ENCODE data around the gene RXFP3. TPM values are rescaled to one million over a fixed set of nuclear protein-coding genes. Genes with fewer than 3 reads are reported as not detected.

The RXFP3 gene
- total RNA-seq, 3 donors from 2014 or later = not detected

DNA sequence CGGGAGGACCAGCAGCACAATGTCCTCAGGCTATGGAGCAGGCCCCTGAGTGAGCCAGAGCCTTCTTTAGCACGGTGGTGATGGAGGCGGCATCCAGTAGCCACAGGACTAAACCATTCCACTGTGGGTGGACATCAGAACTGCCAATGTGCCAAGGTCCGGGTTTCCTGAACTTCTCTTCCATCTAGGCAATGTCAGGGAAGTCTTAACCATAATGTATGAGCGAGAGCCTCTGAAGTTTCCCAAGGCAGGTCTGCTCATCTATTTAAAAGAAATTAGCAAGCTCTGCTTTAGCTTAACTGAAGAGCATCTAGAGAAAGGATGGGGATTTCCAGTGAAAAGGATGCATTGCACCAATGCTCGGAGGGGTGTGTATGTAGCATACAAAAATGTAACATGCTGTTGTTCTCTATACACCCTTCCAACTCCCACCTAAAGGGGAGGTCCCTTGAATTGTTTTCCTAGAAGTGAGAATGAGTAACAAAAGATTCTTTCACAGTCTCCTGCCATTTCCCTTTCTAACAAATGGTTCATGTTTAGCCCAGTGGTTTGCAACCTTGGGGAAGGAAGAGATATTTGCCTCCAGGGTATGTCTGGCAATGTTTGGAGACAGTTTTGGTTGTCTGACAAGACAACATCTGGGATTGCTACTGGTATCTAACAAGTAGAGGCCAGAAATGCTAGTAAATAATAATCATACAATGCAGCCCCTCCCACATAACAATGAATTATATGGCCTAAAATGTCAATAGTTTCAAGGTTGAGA, 6.1 kb upstream of the RXFP3 start:
- H3K4me3 ChIP-seq = no peak overlapping the region

DNA sequence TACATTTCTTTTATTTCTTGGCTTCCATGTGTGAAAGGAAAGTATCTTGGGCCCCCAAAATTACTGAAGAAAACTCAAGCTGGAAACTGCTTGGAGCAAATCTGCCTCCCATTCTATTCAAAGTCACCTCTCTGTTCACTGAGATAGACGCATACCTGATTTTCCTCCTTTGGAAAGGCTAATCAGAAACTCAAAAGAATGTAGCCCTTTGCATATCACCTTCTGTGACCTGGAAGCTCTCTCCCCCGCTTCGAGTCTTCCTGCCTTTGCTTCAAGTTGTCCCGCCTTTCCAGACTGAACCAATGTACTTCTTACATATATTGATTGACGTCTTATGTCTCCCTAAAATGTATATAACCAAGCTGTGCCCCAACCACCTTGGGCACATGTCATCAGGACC, 5.0 kb upstream of the RXFP3 start:
- Histone ChIP-seq H3K4me1 (ENCODE audit: low read depth) (no peaks in the 10 kb centered on the region), H3K9me3 (no peaks in the 10 kb centered on the region), H3K4me3 (no peak overlapping the region), H3K36me3 (ENCODE audit: low read depth) (no peaks in the 10 kb centered on the region)
- ATAC-seq (no peak), DNase-seq (no peak)
- TF ChIP-seq, protein P1, sequence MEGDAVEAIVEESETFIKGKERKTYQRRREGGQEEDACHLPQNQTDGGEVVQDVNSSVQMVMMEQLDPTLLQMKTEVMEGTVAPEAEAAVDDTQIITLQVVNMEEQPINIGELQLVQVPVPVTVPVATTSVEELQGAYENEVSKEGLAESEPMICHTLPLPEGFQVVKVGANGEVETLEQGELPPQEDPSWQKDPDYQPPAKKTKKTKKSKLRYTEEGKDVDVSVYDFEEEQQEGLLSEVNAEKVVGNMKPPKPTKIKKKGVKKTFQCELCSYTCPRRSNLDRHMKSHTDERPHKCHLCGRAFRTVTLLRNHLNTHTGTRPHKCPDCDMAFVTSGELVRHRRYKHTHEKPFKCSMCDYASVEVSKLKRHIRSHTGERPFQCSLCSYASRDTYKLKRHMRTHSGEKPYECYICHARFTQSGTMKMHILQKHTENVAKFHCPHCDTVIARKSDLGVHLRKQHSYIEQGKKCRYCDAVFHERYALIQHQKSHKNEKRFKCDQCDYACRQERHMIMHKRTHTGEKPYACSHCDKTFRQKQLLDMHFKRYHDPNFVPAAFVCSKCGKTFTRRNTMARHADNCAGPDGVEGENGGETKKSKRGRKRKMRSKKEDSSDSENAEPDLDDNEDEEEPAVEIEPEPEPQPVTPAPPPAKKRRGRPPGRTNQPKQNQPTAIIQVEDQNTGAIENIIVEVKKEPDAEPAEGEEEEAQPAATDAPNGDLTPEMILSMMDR (IDR thresholded peaks at IDR 0.05) = no peak
- intact Hi-C loops (cut with DNase I, micrococcal nuclease) = loop anchor here in 1 of 2 donors (10.0 kb wide), 1 partner anchor 496 kb away; no protein-coding TSS in a partner anchor

More for the DNA sequence above, 6.1 kb upstream of the RXFP3 start:
- H3K36me3 ChIP-seq (ENCODE audit: low read depth) = no peaks in the 10 kb centered on the region
- TF ChIP-seq, protein P1 (IDR thresholded peaks at IDR 0.05) = no peak
- no peak for ATAC-seq
- intact Hi-C loops (cut with DNase I, micrococcal nuclease) = loop anchor here in 1 of 2 donors (10.0 kb wide), 1 partner anchor 495 kb away; no protein-coding TSS in a partner anchor
- no peaks in the 10 kb centered on the region for H3K9me3 ChIP-seq
- H3K4me1 ChIP-seq (ENCODE audit: low read depth) = no peaks in the 10 kb centered on the region
- no peak for DNase-seq

DNA sequence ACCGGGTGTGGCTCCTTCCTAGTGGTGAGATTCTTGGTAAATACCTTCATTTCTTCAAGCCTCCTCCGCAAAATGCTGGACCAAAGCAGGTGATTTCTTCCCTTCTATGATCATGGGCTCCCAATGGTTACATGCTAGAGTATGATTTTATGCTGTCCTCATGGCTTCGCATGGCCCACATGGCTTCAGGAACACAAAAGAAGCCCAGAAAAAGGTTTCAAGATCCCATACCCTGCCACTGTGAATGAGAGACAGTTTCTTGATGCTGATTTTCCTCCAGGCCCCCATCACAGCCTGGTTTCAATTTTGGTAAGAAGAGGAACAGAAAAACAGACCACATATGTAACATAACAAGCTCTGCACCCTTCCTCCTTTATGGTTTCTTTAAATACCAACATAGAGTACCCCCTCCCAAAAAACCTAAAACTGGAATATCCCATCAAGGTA, 2.4 kb upstream of the RXFP3 start:
- Histone ChIP-seq H3K4me3 (no peak overlapping the region), H3K36me3 (ENCODE audit: low read depth) (no peaks in the 10 kb centered on the region), H3K4me1 (ENCODE audit: low read depth) (no peaks in the 10 kb centered on the region), H3K9me3 (no peaks in the 10 kb centered on the region)
- TF ChIP-seq, protein P1 (IDR thresholded peaks at IDR 0.05) = no peak
- DNase-seq (no peak), ATAC-seq (no peak)
- intact Hi-C loops (cut with DNase I, micrococcal nuclease) = loop anchor here in 1 of 2 donors (10.0 kb wide), 1 partner anchor 499 kb away; no protein-coding TSS in a partner anchor

DNA sequence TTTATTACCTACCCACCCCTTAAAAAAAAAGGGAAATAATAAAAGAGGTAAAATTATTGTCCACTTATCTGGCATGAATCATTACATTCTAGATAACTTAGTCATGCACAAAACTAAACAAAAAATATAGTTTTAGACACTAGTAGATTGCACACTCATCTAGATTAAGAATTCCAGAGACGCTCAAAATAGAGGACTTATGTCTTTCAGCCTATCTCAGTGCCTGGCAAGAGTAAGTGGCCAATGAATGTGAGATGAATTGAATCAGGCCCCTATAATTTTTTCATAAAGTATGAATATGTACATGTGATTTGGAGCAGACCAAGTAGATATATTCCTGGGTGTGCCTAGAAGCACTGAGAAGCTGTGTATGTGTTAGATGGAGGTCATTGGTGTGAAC, 2.0 kb upstream of the RXFP3 start:
- intact Hi-C loops (cut with DNase I, micrococcal nuclease) = loop anchor here in 1 of 2 donors (10.0 kb wide), 1 partner anchor 499 kb away; no protein-coding TSS in a partner anchor

DNA sequence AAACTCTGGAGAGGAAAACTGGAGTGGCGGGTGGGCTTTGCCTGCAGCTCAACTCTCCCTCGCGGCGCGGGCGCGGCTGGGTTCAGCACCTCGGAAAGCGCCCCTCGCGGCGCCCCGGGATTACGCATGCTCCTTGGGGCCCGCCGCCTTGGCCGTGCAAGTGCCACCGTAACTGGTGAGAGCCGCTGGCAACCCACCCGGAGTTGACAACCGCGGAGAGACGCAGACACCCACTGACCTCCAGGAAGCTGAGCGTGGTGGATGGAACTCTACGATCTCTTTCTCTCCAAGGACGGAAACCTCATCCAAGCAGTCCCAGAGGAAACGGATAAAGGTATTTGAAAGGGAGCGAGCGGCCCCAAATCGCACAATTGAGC, 194 bp upstream of the RXFP3 start:
- TF ChIP-seq, protein P1 (IDR thresholded peaks at IDR 0.05) = no peak
- peak in 2 of 3 donors; percentile 40 to 48 for DNase-seq
- Histone ChIP-seq H3K36me3 (ENCODE audit: low read depth) (no peaks in the 10 kb centered on the region), H3K4me3 (no peak overlapping the region), H3K9me3 (no peaks in the 10 kb centered on the region), H3K4me1 (ENCODE audit: low read depth) (no peaks in the 10 kb centered on the region)
- peak; percentile 52 for ATAC-seq
- intact Hi-C loops (cut with DNase I, micrococcal nuclease) = loop anchor here in 1 of 2 donors (10.0 kb wide), 1 partner anchor 501 kb away; no protein-coding TSS in a partner anchor

More for the DNA sequence above, 2.0 kb upstream of the RXFP3 start:
- DNase-seq (no peak), ATAC-seq (no peak)
- H3K9me3 ChIP-seq = no peaks in the 10 kb centered on the region
- no peak overlapping the region for H3K4me3 ChIP-seq
- TF ChIP-seq, protein P1 (IDR thresholded peaks at IDR 0.05) = no peak
- no peaks in the 10 kb centered on the region for H3K36me3 ChIP-seq (ENCODE audit: low read depth)
- no peaks in the 10 kb centered on the region for H3K4me1 ChIP-seq (ENCODE audit: low read depth)
